ENCODE data around the gene CCDC27.

The CCDC27 gene

GRCh38 chr1:3747903-3748302 is 4.3 kb upstream of the CCDC27 start:
- TF ChIP-seq GATA3 (IDR thresholded peaks at IDR 0.05; ENCODE audit: low read depth, low read length) (no peak), GATA2 (IDR thresholded peaks at IDR 0.05; ENCODE audit: low read depth, low read length) (no peak)

GRCh38 chr1:3749512-3749911 is 2.7 kb upstream of the CCDC27 start:
- TF ChIP-seq GATA2 (IDR thresholded peaks at IDR 0.05; ENCODE audit: low read depth, low read length): no peak
- no peak for TF ChIP-seq GATA3 (IDR thresholded peaks at IDR 0.05; ENCODE audit: low read depth, low read length)

GRCh38 chr1:3750741-3751140 is 1.5 kb upstream of the CCDC27 start:
- no peak for TF ChIP-seq GATA2 (IDR thresholded peaks at IDR 0.05; ENCODE audit: low read depth, low read length)
- no peak for TF ChIP-seq GATA3 (IDR thresholded peaks at IDR 0.05; ENCODE audit: low read depth, low read length)

- TF ChIP-seq GATA2 (IDR thresholded peaks at IDR 0.05; ENCODE audit: low read depth, low read length): no peak
- no peak for TF ChIP-seq GATA3 (IDR thresholded peaks at IDR 0.05; ENCODE audit: low read depth, low read length)
Measured at GRCh38 chr1:3753656-3754454, 1.6 kb downstream of the CCDC27 start.

GRCh38 chr1:3756394-3756793 is 4.1 kb downstream of the CCDC27 start:
- TF ChIP-seq GATA2 (IDR thresholded peaks at IDR 0.05; ENCODE audit: low read depth, low read length): no peak
- TF ChIP-seq GATA3 (IDR thresholded peaks at IDR 0.05; ENCODE audit: low read depth, low read length): no peak

- no peak for TF ChIP-seq GATA3 (IDR thresholded peaks at IDR 0.05; ENCODE audit: low read depth, low read length)
- no peak for TF ChIP-seq GATA2 (IDR thresholded peaks at IDR 0.05; ENCODE audit: low read depth, low read length)
Measured at GRCh38 chr1:3759164-3759563, 6.9 kb downstream of the CCDC27 start.

GRCh38 chr1:3759796-3760195 is 7.5 kb downstream of the CCDC27 start:
- TF ChIP-seq GATA3 (IDR thresholded peaks at IDR 0.05; ENCODE audit: low read depth, low read length): no peak
- no peak for TF ChIP-seq GATA2 (IDR thresholded peaks at IDR 0.05; ENCODE audit: low read depth, low read length)

- TF ChIP-seq GATA2 (IDR thresholded peaks at IDR 0.05; ENCODE audit: low read depth, low read length): no peak
- TF ChIP-seq GATA3 (IDR thresholded peaks at IDR 0.05; ENCODE audit: low read depth, low read length): no peak
Measured at GRCh38 chr1:3761296-3762010, 9.2 kb downstream of the CCDC27 start.

- TF ChIP-seq GATA3 (IDR thresholded peaks at IDR 0.05; ENCODE audit: low read depth, low read length): no peak
Measured at GRCh38 chr1:3762151-3762872, 10.1 kb downstream of the CCDC27 start.

GRCh38 chr1:3762873-3763228 is 10.6 kb downstream of the CCDC27 start:
- TF ChIP-seq GATA2 (IDR thresholded peaks at IDR 0.05; ENCODE audit: low read depth, low read length) (no peak), GATA3 (IDR thresholded peaks at IDR 0.05; ENCODE audit: low read depth, low read length) (no peak)

GRCh38 chr1:3763351-3764125 is 11.3 kb downstream of the CCDC27 start:
- TF ChIP-seq GATA2 (IDR thresholded peaks at IDR 0.05; ENCODE audit: low read depth, low read length) (no peak), GATA3 (IDR thresholded peaks at IDR 0.05; ENCODE audit: low read depth, low read length) (no peak)

- TF ChIP-seq GATA2 (IDR thresholded peaks at IDR 0.05; ENCODE audit: low read depth, low read length) (no peak), GATA3 (IDR thresholded peaks at IDR 0.05; ENCODE audit: low read depth, low read length) (no peak)
Measured at GRCh38 chr1:3767328-3767925, 15.2 kb downstream of the CCDC27 start.

- no peak for TF ChIP-seq GATA3 (IDR thresholded peaks at IDR 0.05; ENCODE audit: low read depth, low read length)
- TF ChIP-seq GATA2 (IDR thresholded peaks at IDR 0.05; ENCODE audit: low read depth, low read length): no peak
Measured at GRCh38 chr1:3768811-3769390, 16.7 kb downstream of the CCDC27 start.

Data from SH-SY5Y (cell line).